SK-N-MC (cell line): ENCODE results near the gene NR4A3.
"Not testable (repeated sequence)": the region's sequence is repeated elsewhere in the genome, so short reads cannot be mapped to it uniquely, and the experiment has no call there.

Experiments
- EZH2 ChIP-seq: fragments of 200-600 bp; sonication (generic); IDR thresholded peaks from one replicate; pipeline ENCODE4 v1.6.1; 2017; ENCODE audit warnings: antibody characterized with exemption
- FOXP2 ChIP-seq: optimal IDR thresholded peaks from 2 replicates; pipeline ENCODE3; 2011; ENCODE audit warnings: mild to moderate bottlenecking, moderate library complexity; ENCODE audit not compliant: insufficient read depth; ENCODE audit errors: extremely low read length, control extremely low read depth

- not testable (repeated sequence) for TF ChIP-seq EZH2, FOXP2
These were observed 39.3 kb upstream of the NR4A3 start for GRCh38 chr9:99782349-99782748.
